Heart left ventricle (tissue), 16 donors: Measurements from ENCODE around the gene ARV1. TPM values are rescaled to one million over a fixed set of nuclear protein-coding genes. Genes with fewer than 3 reads are reported as not detected.
"Not testable (repeated sequence)": the region's sequence is repeated elsewhere in the genome, so short reads cannot be mapped to it uniquely, and the experiment has no call there.

ENCODE experiments used
- ATAC-seq, 4 donors: fragments of 200-7000 bp; cut with Tn5 transposase; one replicate each; pipeline ENCODE4 v1.9.1; 2020 to 2022; ENCODE audit warnings: moderate library complexity in 4 of 4, mild to moderate bottlenecking in 3 of 4, moderate number of reproducible peaks in 1 of 4
- DNase-seq, 5 donors: peaks; one replicate each; pipeline ENCODE4 v3.0.0-alpha.2; 2020
- H3K27ac ChIP-seq, 12 donors: fragments of 200-600 bp; sonication (generic) in 4 of 12; one replicate each; pipeline versions ENCODE4 v1.5.0 to v1.8.0; 2016 to 2022; ENCODE audit warnings: mild to moderate bottlenecking in 2 of 12
- H3K27me3 ChIP-seq, 9 donors: fragments of 200-600 bp; sonication (generic) in 2 of 9; one replicate each; pipeline versions ENCODE4 v1.5.1 to v1.8.0; 2016 to 2022; ENCODE audit warnings: mild to moderate bottlenecking in 3 of 9
- H3K36me3 ChIP-seq, 9 donors: fragments of 200-600 bp; sonication (generic) in 2 of 9; one replicate each; pipeline versions ENCODE4 v1.5.0 to v1.8.0; 2018 to 2022; ENCODE audit warnings: mild to moderate bottlenecking in 2 of 9
- H3K4me1 ChIP-seq, 12 donors: fragments of 200-600 bp; sonication (generic) in 4 of 12; one replicate each; pipeline versions ENCODE4 v1.5.0 to v1.8.0; 2016 to 2022; ENCODE audit warnings: mild to moderate bottlenecking in 3 of 12
- H3K4me3 ChIP-seq, 12 donors: fragments of 200-600 bp; sonication (generic) in 4 of 12; one replicate each; pipeline versions ENCODE4 v1.5.0 to v1.8.0; 2017 to 2022; ENCODE audit warnings: mild to moderate bottlenecking in 9 of 12, moderate library complexity in 4 of 12
- H3K9me3 ChIP-seq, 12 donors: fragments of 200-600 bp; sonication (generic) in 4 of 12; one replicate each; pipeline versions ENCODE4 v1.5.0 to v1.8.0; 2016 to 2022; ENCODE audit warnings: mild to moderate bottlenecking in 1 of 12
- CTCF ChIP-seq, 12 donors: fragments of 200-600 bp; sonication (generic) in 4 of 12; IDR thresholded peaks; one replicate each; pipeline versions ENCODE4 v1.5.0 to v1.8.0; 2018 to 2022; ENCODE audit warnings: antibody characterized with exemption in 12 of 12, mild to moderate bottlenecking in 5 of 12
- POLR2A ChIP-seq, 2 donors: fragments of 450-650 bp; IDR thresholded peaks; one replicate each; pipeline ENCODE4 v1.6.1; 2017; ENCODE audit warnings: antibody characterized with exemption in 2 of 2, mild to moderate bottlenecking in 2 of 2, moderate library complexity in 2 of 2
- WGBS, 4 donors: extraction: QIAGEN DNeasy Blood & Tissue Kit in 2 of 4; methylation state at CpG; one replicate each; pipeline versions ENCODE4 v1.1.5 to v1.1.7; 2013 to 2018; 5-methylcytosine and 5-hydroxymethylcytosine counted together
- intact Hi-C, 10 donors: fragments of 100-400 bp; cut with DNase I; formaldehyde crosslinking; loops; one replicate each; pipeline versions ENCODE4 v1.11.1 to v1.14.2; 2022
- polyA plus RNA-seq, 2 donors: library from polyadenylated mRNA; stranded (reverse); fragments of 200-250 nt; gene quantifications; one replicate each; pipeline ENCODE4 v1.2.3, GENCODE V29; 2013
- total RNA-seq, 9 donors: library from RNA; depleted of rRNA in 2 of 9; stranded (reverse); fragments of >200 nt in 2 of 9; fragmentation: NEBNext Ultra II Directional in 3 of 9; extraction: Animal tissue kit (Norgen Biotek cat#: 25700) in 3 of 9; gene quantifications; one replicate each; pipeline versions ENCODE4 v1.1.0 to v1.2.4, GENCODE V29; 2016 to 2023
- donor health status: ischemic (EF 13 %, LVEDD 7.1; RV severe dilation, severe dysfunction).
- donor health status: healthy with polysubstance abuse.
- donor health status: DM: no; HTN: yes; CAD: no.
- donor health status: DM: no; HTN: no; CAD: no.
- donor health status: ischemic (EF 25% LVEDD 6.9; RV normal size, moderate dysfunction).
- donor health status: ischemic (EF 25% LVEDD 5.7; RV mildly dilated, moderate dysfunction).
- donor health status: healthy.
- donor health status: DM: yes; HTN: yes; CAD: no.
- donor health status: ischemic (EF 35%, LVEDD 5.7; RV mildly dilated, moderate dysfunction).
- donor health status: nonischemic (EF 11% LVEDD 7.7; RV severe dilation, severe dysfunction).
- donor health status: DM: yes; HTN: yes; CAD: no.
- donor health status: PGD.
- donor health status: ischemic (EF 29% LVEDD 5.4; RV normal size, mild dysfunction).
- donor health status: nonischemic (EF 23%, LVEDD 6.1; RV moderate dilation, normal function).

ARV1 gene
- total and polyA plus RNA-seq, 11 donors = 16.3 to 49.7 (median 23.0) TPM

- peaks cover 0 to 26% (median 13%) of the 10 kb centered on the region in 12 donors for H3K4me1 ChIP-seq
- H3K36me3 ChIP-seq = no peaks in the 10 kb centered on the region
- H3K9me3 ChIP-seq = peaks cover 0 to 12% (median 5%) of the 10 kb centered on the region in 12 donors
- no peak overlapping the region for H3K4me3 ChIP-seq
- intact Hi-C loops = no loop called here
- TF ChIP-seq CTCF (IDR thresholded peaks at IDR 0.05) (no peak), POLR2A (IDR thresholded peaks at IDR 0.05) (no peak)
- H3K27me3 ChIP-seq = peaks cover 0 to 27% (median 4%) of the 10 kb centered on the region in 9 donors
- WGBS, 4 donors = 66 to 74% (median 69%) methylated on average over 9 of the region's 9 CpGs
- ATAC-seq = no peak
- no peak for DNase-seq
- H3K27ac ChIP-seq = no peak overlapping the region
These were observed 62.9 kb downstream of the ARV1 start for GRCh38 chr1:231041719-231042261.

- DNase-seq (no peak), ATAC-seq (no peak)
- Histone ChIP-seq H3K36me3 (no peaks in the 10 kb centered on the region), H3K4me1 (peaks cover 0 to 18% (median 5%) of the 10 kb centered on the region in 12 donors), H3K27ac (no peak overlapping the region), H3K27me3 (peaks cover 0 to 9% (median 3%) of the 10 kb centered on the region in 9 donors), H3K4me3 (no peak overlapping the region), H3K9me3 (peaks cover 0 to 12% (median 5%) of the 10 kb centered on the region in 12 donors)
- no peak for TF ChIP-seq CTCF (IDR thresholded peaks at IDR 0.05)
- TF ChIP-seq POLR2A (IDR thresholded peaks at IDR 0.05) = no peak
- intact Hi-C loops = no loop called here
- 93 to 97% (median 97%) methylated on average over 1 of the region's 1 CpG for WGBS, 4 donors
These were observed 65.7 kb downstream of the ARV1 start for GRCh38 chr1:231044588-231044987.

- ATAC-seq (no peak), DNase-seq (no peak)
- Histone ChIP-seq H3K27ac (no peak overlapping the region), H3K4me1 (peaks cover 0 to 11% (median 5%) of the 10 kb centered on the region in 12 donors), H3K9me3 (peaks cover 0 to 12% (median 5%) of the 10 kb centered on the region in 12 donors), H3K4me3 (no peak overlapping the region), H3K36me3 (no peaks in the 10 kb centered on the region), H3K27me3 (peaks cover 0 to 4% (median 2%) of the 10 kb centered on the region in 9 donors)
- intact Hi-C loops = no loop called here
- no peak for TF ChIP-seq CTCF (IDR thresholded peaks at IDR 0.05)
- no peak for TF ChIP-seq POLR2A (IDR thresholded peaks at IDR 0.05)
These were observed 66.4 kb downstream of the ARV1 start for GRCh38 chr1:231045286-231045685.

GRCh38 chr1:231045921-231046729 lies 67.2 kb downstream of the ARV1 start:
- H3K36me3 ChIP-seq, H3K4me1 ChIP-seq, H3K27ac ChIP-seq, DNase-seq, ATAC-seq, H3K4me3 ChIP-seq, H3K27me3 ChIP-seq, intact Hi-C loops: not testable (repeated sequence)
- peaks cover 0 to 12% (median 5%) of the 10 kb centered on the region in 12 donors for H3K9me3 ChIP-seq
- WGBS, 4 donors = 84 to 87% (median 86%) methylated on average over 10 of the region's 10 CpGs
